Panc1 (cell line): ENCODE measurements around the gene UAP1. TPM values are rescaled to one million over a fixed set of nuclear protein-coding genes. Genes with fewer than 3 reads are reported as not detected.
A peak's percentile ranks its signal among the peaks of the same experiment; 100 is the strongest.

ENCODE experiments used
- ATAC-seq: fragments of 200-7000 bp; cut with Tn5 transposase; 2 replicates; pipeline ENCODE4 v1.9.1; 2020; ENCODE audit warnings: mild to moderate bottlenecking, moderate library complexity
- BruUV-seq: library from RNA; stranded (reverse); fragments of 400-500 nt; replicated peaks from 2 replicates; lab custom pipeline; 2021; lab: Mats Ljungman, UMichigan
- CTCF ChIA-PET: fragments of 300-600 bp; sonication (Branson Sonifier 250); formaldehyde crosslinking; loops from one replicate; lab custom pipeline; 2022; ENCODE audit warnings: antibody characterized with exemption; lab: Charles Lee
- POLR2A ChIA-PET: fragments of 300-600 bp; sonication (Branson Sonifier 250); formaldehyde crosslinking; loops from one replicate; lab custom pipeline; 2022; ENCODE audit warnings: antibody characterized with exemption; lab: Charles Lee
- DNase-seq: peaks from one replicate; pipeline ENCODE4 v3.0.0-alpha.2; 2010; ENCODE audit warnings: low read depth, low spot score
- H3K27ac ChIP-seq: 2 replicates; pipeline ENCODE4 v1.5.1; 2011; ENCODE audit warnings: mild to moderate bottlenecking, low read length, inconsistent platforms
- H3K27me3 ChIP-seq: fragments of 200-500 bp; sonication (Bioruptor generic); 2 replicates; pipeline ENCODE4 v1.6.0; 2014; ENCODE audit warnings: low read length, inconsistent platforms; ENCODE audit not compliant: control insufficient read depth, insufficient read depth
- H3K36me3 ChIP-seq: fragments of 200-500 bp; sonication (Bioruptor generic); 2 replicates; pipeline ENCODE4 v1.5.1; 2014; ENCODE audit warnings: inconsistent platforms, mild to moderate bottlenecking, low read length, moderate library complexity; ENCODE audit not compliant: control insufficient read depth, insufficient read depth
- H3K4me1 ChIP-seq: 2 replicates; pipeline ENCODE4 v1.5.1; 2011; ENCODE audit warnings: inconsistent platforms, mild to moderate bottlenecking, low read length, moderate library complexity; ENCODE audit not compliant: control insufficient read depth, insufficient read depth
- H3K4me3 ChIP-seq, 2 experiments: 2 replicates each; pipeline ENCODE4 v1.5.1; 2011 to 2012; ENCODE audit warnings: low read depth in 2 of 2, low read length in 2 of 2, mild to moderate bottlenecking in 2 of 2, inconsistent platforms in 1 of 2, moderate library complexity in 1 of 2
- H3K9me3 ChIP-seq: fragments of 200-500 bp; sonication (Bioruptor generic); 2 replicates; pipeline ENCODE4 v1.5.1; 2014; ENCODE audit warnings: low read depth, mild to moderate bottlenecking, inconsistent platforms, low read length, moderate library complexity; ENCODE audit not compliant: control insufficient read depth, insufficient read depth
- POLR2AphosphoS5 ChIP-seq: IDR thresholded peaks from 2 replicates; pipeline ENCODE4 v1.6.1; 2012; ENCODE audit warnings: mild to moderate bottlenecking, low read depth, low read length, moderate library complexity
- SIN3A ChIP-seq: IDR thresholded peaks from 2 replicates; pipeline ENCODE4 v1.6.1; 2012; ENCODE audit warnings: low read depth, mild to moderate bottlenecking, low read length, moderate library complexity, borderline replicate concordance; ENCODE audit not compliant: insufficient read depth
- TCF7L2 ChIP-seq: IDR thresholded peaks from 2 replicates; pipeline ENCODE4 v1.6.1; 2011; ENCODE audit warnings: mild to moderate bottlenecking, low read depth, low read length, inconsistent platforms
- in situ Hi-C: cut with HindIII; loops from 2 replicates; pipeline ENCODE4 v1.10.0; 2016; ENCODE audit warnings: low sequenced_read_pairs, low pct_unique_long_range_greater_than_20kb
- intact Hi-C: fragments of 100-400 bp; cut with micrococcal nuclease; formaldehyde crosslinking; loops from one replicate; pipeline ENCODE4 v1.10.0; 2022; ENCODE audit not compliant: unreplicated experiment
- total RNA-seq: library from RNA; stranded (reverse); gene quantifications from one replicate; pipeline ENCODE4 v1.2.1, GENCODE V29; 2021; ENCODE audit not compliant: unreplicated experiment
- TF ChIP-seq, protein P1 (sequence below): fragments of 450-650 bp; IDR thresholded peaks from 2 replicates; pipeline ENCODE4 v1.5.1; 2017; ENCODE audit warnings: mild to moderate bottlenecking
- TF ChIP-seq, protein P2 (sequence below), 2 experiments: IDR thresholded peaks; 2 replicates each; pipeline ENCODE4 v1.6.1; 2011 to 2012; ENCODE audit warnings: low read depth in 2 of 2, control low read depth in 1 of 2, low read length in 1 of 2, mild to moderate bottlenecking in 1 of 2, moderate library complexity in 1 of 2; ENCODE audit not compliant: insufficient read depth in 1 of 2

Gene UAP1
- total RNA-seq, 1 experiment from 2014 or later = 97.7 TPM

- H3K4me1 ChIP-seq = peaks cover 7% of the 10 kb centered on the region
- intact Hi-C loops (no loop called here), in situ Hi-C loops (no loop called here)
- POLR2A ChIA-PET = no interaction called here
- TF ChIP-seq SIN3A (no peak), POLR2AphosphoS5 (no peak), TCF7L2 (no peak)
- TF ChIP-seq, protein P1, sequence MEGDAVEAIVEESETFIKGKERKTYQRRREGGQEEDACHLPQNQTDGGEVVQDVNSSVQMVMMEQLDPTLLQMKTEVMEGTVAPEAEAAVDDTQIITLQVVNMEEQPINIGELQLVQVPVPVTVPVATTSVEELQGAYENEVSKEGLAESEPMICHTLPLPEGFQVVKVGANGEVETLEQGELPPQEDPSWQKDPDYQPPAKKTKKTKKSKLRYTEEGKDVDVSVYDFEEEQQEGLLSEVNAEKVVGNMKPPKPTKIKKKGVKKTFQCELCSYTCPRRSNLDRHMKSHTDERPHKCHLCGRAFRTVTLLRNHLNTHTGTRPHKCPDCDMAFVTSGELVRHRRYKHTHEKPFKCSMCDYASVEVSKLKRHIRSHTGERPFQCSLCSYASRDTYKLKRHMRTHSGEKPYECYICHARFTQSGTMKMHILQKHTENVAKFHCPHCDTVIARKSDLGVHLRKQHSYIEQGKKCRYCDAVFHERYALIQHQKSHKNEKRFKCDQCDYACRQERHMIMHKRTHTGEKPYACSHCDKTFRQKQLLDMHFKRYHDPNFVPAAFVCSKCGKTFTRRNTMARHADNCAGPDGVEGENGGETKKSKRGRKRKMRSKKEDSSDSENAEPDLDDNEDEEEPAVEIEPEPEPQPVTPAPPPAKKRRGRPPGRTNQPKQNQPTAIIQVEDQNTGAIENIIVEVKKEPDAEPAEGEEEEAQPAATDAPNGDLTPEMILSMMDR = no peak
- TF ChIP-seq, protein P2, sequence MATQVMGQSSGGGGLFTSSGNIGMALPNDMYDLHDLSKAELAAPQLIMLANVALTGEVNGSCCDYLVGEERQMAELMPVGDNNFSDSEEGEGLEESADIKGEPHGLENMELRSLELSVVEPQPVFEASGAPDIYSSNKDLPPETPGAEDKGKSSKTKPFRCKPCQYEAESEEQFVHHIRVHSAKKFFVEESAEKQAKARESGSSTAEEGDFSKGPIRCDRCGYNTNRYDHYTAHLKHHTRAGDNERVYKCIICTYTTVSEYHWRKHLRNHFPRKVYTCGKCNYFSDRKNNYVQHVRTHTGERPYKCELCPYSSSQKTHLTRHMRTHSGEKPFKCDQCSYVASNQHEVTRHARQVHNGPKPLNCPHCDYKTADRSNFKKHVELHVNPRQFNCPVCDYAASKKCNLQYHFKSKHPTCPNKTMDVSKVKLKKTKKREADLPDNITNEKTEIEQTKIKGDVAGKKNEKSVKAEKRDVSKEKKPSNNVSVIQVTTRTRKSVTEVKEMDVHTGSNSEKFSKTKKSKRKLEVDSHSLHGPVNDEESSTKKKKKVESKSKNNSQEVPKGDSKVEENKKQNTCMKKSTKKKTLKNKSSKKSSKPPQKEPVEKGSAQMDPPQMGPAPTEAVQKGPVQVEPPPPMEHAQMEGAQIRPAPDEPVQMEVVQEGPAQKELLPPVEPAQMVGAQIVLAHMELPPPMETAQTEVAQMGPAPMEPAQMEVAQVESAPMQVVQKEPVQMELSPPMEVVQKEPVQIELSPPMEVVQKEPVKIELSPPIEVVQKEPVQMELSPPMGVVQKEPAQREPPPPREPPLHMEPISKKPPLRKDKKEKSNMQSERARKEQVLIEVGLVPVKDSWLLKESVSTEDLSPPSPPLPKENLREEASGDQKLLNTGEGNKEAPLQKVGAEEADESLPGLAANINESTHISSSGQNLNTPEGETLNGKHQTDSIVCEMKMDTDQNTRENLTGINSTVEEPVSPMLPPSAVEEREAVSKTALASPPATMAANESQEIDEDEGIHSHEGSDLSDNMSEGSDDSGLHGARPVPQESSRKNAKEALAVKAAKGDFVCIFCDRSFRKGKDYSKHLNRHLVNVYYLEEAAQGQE (IDR thresholded peaks at IDR 0.05; ENCODE audit: insufficient read depth in 1 of 2, low read depth in 2 of 2, low read length in 1 of 2) = no peak
- H3K27me3 ChIP-seq = no peaks in the 10 kb centered on the region
- peak; percentile 97 for DNase-seq
- CTCF ChIA-PET = no interaction called here
- H3K4me3 ChIP-seq = no peak overlapping the region
- BruUV-seq = no TSS peak
- no peaks in the 10 kb centered on the region for H3K36me3 ChIP-seq
- peak overlapping the region; percentile 23 for H3K27ac ChIP-seq
- H3K9me3 ChIP-seq = 0 out of 2 replicates have a peak, but pooled peaks cover 6% of the 10 kb centered on the region
- peak; percentile 84 for ATAC-seq
These were observed 22.6 kb upstream of the UAP1 start for GRCh38 chr1:162538815-162539431.

DNA sequence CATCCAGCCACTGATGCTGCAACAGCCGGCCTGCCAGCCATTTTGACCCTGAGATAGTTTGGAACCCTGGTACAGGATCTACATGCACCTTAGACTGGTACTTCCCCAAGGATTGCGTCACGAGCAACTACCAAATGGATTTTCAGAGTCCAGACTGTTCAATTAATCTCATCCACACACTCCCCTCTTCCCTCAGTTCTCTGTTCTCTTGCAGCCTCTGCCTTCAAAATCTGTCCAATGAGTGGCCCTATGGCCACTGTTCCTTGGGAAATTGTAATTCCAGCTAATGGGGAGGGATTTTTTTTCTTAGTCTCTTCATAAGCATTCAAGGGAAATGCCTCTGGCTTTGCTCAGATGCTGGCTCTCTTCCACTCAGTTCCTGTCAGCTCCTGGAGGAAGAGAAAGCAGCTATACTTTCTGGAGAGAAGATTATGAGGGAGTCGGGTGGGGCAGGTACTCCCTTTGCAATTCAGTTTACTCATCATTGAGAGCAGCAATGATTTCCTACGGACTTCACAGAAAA, 19.8 kb upstream of the UAP1 start:
- ChIA-PET POLR2A (no interaction called here), CTCF (no interaction called here)
- no peak overlapping the region for H3K4me3 ChIP-seq
- intact Hi-C loops = no loop called here
- in situ Hi-C loops = no loop called here
- no TSS peak for BruUV-seq
- H3K9me3 ChIP-seq = 0 out of 2 replicates have a peak, but pooled peaks cover 6% of the 10 kb centered on the region
- H3K4me1 ChIP-seq = peaks cover 7% of the 10 kb centered on the region
- H3K27me3 ChIP-seq = no peaks in the 10 kb centered on the region
- ATAC-seq = peak; percentile 79
- TF ChIP-seq, protein P1 = no peak
- DNase-seq = peak; percentile 73
- no peaks in the 10 kb centered on the region for H3K36me3 ChIP-seq
- peak overlapping the region; percentile 50; the same call in 1 of the 2 replicates for H3K27ac ChIP-seq
